Esophagus squamous epithelium (tissue), 5 donors: ENCODE results near the gene ARF4. TPM values are rescaled to one million over a fixed set of nuclear protein-coding genes. Genes with fewer than 3 reads are reported as not detected.
"Not testable (repeated sequence)": the region's sequence is repeated elsewhere in the genome, so short reads cannot be mapped to it uniquely, and the experiment has no call there.

Source experiments
- DNase-seq: peaks from one replicate; lab custom pipeline; 2025; lab: John Stamatoyannopoulos, UW
- H3K27ac ChIP-seq, 4 donors: fragments of 200-600 bp; sonication (generic); one replicate each; pipeline ENCODE4 v1.5.1; 2016 to 2019; ENCODE audit warnings: mild to moderate bottlenecking in 1 of 4
- H3K27me3 ChIP-seq, 4 donors: fragments of 200-600 bp; sonication (generic); 1 replicate in 3 of 4; 2 replicates in 1 of 4; pipeline versions ENCODE4 v1.5.1 to v1.6.0; 2017 to 2021; ENCODE audit warnings: antibody characterized with exemption in 1 of 4
- H3K36me3 ChIP-seq, 3 donors: fragments of 200-600 bp; sonication (generic); one replicate each; pipeline ENCODE4 v1.5.1; 2016 to 2019
- H3K4me1 ChIP-seq, 3 donors: fragments of 200-600 bp; sonication (generic); one replicate each; pipeline ENCODE4 v1.5.1; 2017 to 2019
- H3K4me3 ChIP-seq, 4 donors: fragments of 200-600 bp; sonication (generic); 1 replicate in 3 of 4; 2 replicates in 1 of 4; pipeline ENCODE4 v1.5.1; 2016 to 2019; ENCODE audit warnings: mild to moderate bottlenecking in 2 of 4, moderate library complexity in 1 of 4
- H3K9me3 ChIP-seq, 3 donors: fragments of 200-600 bp; sonication (generic); one replicate each; pipeline ENCODE4 v1.5.1; 2016 to 2019
- CTCF ChIP-seq, 6 experiments: fragments of 450-650 bp in 4 of 6; fragments of 200-600 bp in 2 of 6; sonication (generic) in 2 of 6; IDR thresholded peaks; one replicate each; pipeline ENCODE4 v1.5.1; 2016 to 2019; ENCODE audit warnings: antibody characterized with exemption in 6 of 6, mild to moderate bottlenecking in 4 of 6, moderate library complexity in 4 of 6
- POLR2A ChIP-seq, 4 donors: fragments of 450-650 bp; IDR thresholded peaks; one replicate each; pipeline ENCODE4 v1.6.1; 2017; ENCODE audit warnings: antibody characterized with exemption in 4 of 4, mild to moderate bottlenecking in 4 of 4, moderate library complexity in 3 of 4
- WGBS, 2 donors: methylation state at CpG; one replicate each; pipeline ENCODE4 v1.1.5; 2018; 5-methylcytosine and 5-hydroxymethylcytosine counted together
- intact Hi-C: fragments of 100-400 bp; cut with DNase I; formaldehyde crosslinking; loops from one replicate; pipeline ENCODE4 v1.15.0; 2022
- total RNA-seq, 4 donors: library from RNA; depleted of rRNA; stranded (reverse); fragments of >200 nt; gene quantifications; one replicate each; pipeline ENCODE4 v1.1.0, GENCODE V29; 2016
- donor health status: DM: yes; HTN: yes; CAD: no.

ARF4 gene
- total RNA-seq: 100 to 1,000 TPM in 2 of 4 donors, 10 to 100 TPM in 2; 65.1 to 113 (median 88.2) TPM

- H3K36me3 ChIP-seq: peaks cover 0 to 23% (median 0%) of the 10 kb centered on the region in 3 donors
- 0 to 1% methylated on average over 27 to 33 of the region's 67 CpGs for WGBS, 2 donors
- intact Hi-C loops: loop anchor here (5.0 kb wide), 1 partner anchor 160 kb away; the partner anchor contains the start of gene SLMAP
- peaks cover 3 to 53% (median 37%) of the 10 kb centered on the region in 3 donors for H3K4me1 ChIP-seq
- H3K27ac ChIP-seq: peak within 1 kb of the TSS; percentile 94 to 99 (median 98)
- no peaks in the 10 kb centered on the region for H3K27me3 ChIP-seq
- no peaks in the 10 kb centered on the region for H3K9me3 ChIP-seq
- peak; percentile 94 for DNase-seq
- TF ChIP-seq POLR2A (IDR thresholded peaks at IDR 0.05): peak; percentile 52 to 99 (median 90)
- peak in 2 of 6 experiments; percentile 9 to 52 for TF ChIP-seq CTCF (IDR thresholded peaks at IDR 0.05)
- peak within 1 kb of the TSS; percentile 72 to 92 (median 81) for H3K4me3 ChIP-seq
Measured at GRCh38 chr3:57597127-57597923, at the start of gene ARF4. Gene ARF4 (minus strand): TSS chr3:57597344. CDS start chr3:57597140, 204 bp downstream.

- H3K9me3 ChIP-seq: peaks cover 0 to 6% (median 3%) of the 10 kb centered on the region in 3 donors
- H3K4me1 ChIP-seq: peaks cover 0 to 8% (median 4%) of the 10 kb centered on the region in 3 donors
- 59 to 67% methylated on average over 2 of the region's 2 CpGs for WGBS, 2 donors
- H3K36me3 ChIP-seq: peaks cover 6 to 91% (median 22%) of the 10 kb centered on the region in 3 donors
- TF ChIP-seq CTCF (IDR thresholded peaks at IDR 0.05) (peak in 3 of 6 experiments; percentile 9 to 31 (median 23)), POLR2A (IDR thresholded peaks at IDR 0.05) (no peak)
- no peak for DNase-seq
- no peak overlapping the region for H3K4me3 ChIP-seq
- intact Hi-C loops: no loop called here
- no peaks in the 10 kb centered on the region for H3K27me3 ChIP-seq
- peak overlapping the region in 2 of 4 donors; percentile 25 to 57 for H3K27ac ChIP-seq
Measured at GRCh38 chr3:57646723-57647122, 49.6 kb upstream of the ARF4 start.

- peaks cover 6 to 90% (median 27%) of the 10 kb centered on the region in 3 donors for H3K36me3 ChIP-seq
- H3K27me3 ChIP-seq: no peaks in the 10 kb centered on the region
- no peak overlapping the region for H3K4me3 ChIP-seq
- TF ChIP-seq CTCF (IDR thresholded peaks at IDR 0.05): no peak
- TF ChIP-seq POLR2A (IDR thresholded peaks at IDR 0.05): no peak
- H3K9me3 ChIP-seq: peaks cover 0 to 6% (median 3%) of the 10 kb centered on the region in 3 donors
- no peak overlapping the region for H3K27ac ChIP-seq
- WGBS, 2 donors: 86 to 88% methylated on average over 4 of the region's 4 CpGs
- intact Hi-C loops: no loop called here
- peaks cover 0 to 8% (median 4%) of the 10 kb centered on the region in 3 donors for H3K4me1 ChIP-seq
- no peak for DNase-seq
Measured at GRCh38 chr3:57644740-57645139, 47.6 kb upstream of the ARF4 start.

GRCh38 chr3:57637391-57637790 lies 40.2 kb upstream of the ARF4 start:
- no peak for TF ChIP-seq CTCF (IDR thresholded peaks at IDR 0.05)
- TF ChIP-seq POLR2A (IDR thresholded peaks at IDR 0.05): no peak
- H3K9me3 ChIP-seq: no peaks in the 10 kb centered on the region
- no peak for DNase-seq

GRCh38 chr3:57634259-57634658 lies 37.1 kb upstream of the ARF4 start:
- H3K4me3 ChIP-seq, DNase-seq, H3K27ac ChIP-seq, H3K9me3 ChIP-seq, H3K27me3 ChIP-seq, intact Hi-C loops, H3K4me1 ChIP-seq: not testable (repeated sequence)
- peaks cover 0 to 95% (median 24%) of the 10 kb centered on the region in 3 donors for H3K36me3 ChIP-seq
- 88 to 99% methylated on average over 3 of the region's 3 CpGs for WGBS, 2 donors

More at GRCh38 chr3:57637391-57637790, 40.2 kb upstream of the ARF4 start:
- Histone ChIP-seq H3K4me3 (no peak overlapping the region), H3K36me3 (peaks cover 0 to 96% (median 29%) of the 10 kb centered on the region in 3 donors), H3K4me1 (no peaks in the 10 kb centered on the region), H3K27ac (no peak overlapping the region), H3K27me3 (no peaks in the 10 kb centered on the region)
- intact Hi-C loops: no loop called here
